TTC549 (cell line): Measurements from ENCODE around the gene GTF2IRD1.
A peak's percentile ranks its signal among the peaks of the same experiment; 100 is the strongest.
"Not testable (repeated sequence)": the region's sequence is repeated elsewhere in the genome, so short reads cannot be mapped to it uniquely, and the experiment has no call there.

Experiments
- FAIRE-seq: peaks from 2 replicates; lab custom pipeline; 2012; peaks lifted over from hg19 to GRCh38; lab: Jason Lieb, UNC

Gene GTF2IRD1

GRCh38 chr7:74515276-74515675 is 61.6 kb downstream of the GTF2IRD1 start:
- no peak for FAIRE-seq

GRCh38 chr7:74516214-74516613 is 62.5 kb downstream of the GTF2IRD1 start:
- FAIRE-seq: no peak

DNA sequence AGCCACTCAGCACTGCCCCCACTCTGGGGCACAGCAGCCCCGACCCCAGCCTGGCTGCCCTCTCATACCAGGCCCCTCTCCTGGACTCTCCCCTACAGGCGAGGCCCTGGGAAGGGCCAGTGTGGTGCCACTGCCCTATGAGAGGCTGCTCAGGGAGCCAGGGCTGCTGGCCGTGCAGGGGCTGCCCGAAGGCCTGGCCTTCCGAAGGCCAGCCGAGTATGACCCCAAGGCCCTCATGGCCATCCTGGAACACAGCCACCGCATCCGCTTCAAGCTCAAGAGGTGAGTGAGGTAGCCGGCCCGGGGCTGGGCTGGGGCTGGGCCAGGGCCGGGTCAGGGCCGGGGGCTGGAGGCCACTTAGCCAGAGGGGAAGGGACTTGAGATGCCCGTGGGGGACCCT is 64.3 kb downstream of the GTF2IRD1 start:
- no peak for FAIRE-seq

DNA sequence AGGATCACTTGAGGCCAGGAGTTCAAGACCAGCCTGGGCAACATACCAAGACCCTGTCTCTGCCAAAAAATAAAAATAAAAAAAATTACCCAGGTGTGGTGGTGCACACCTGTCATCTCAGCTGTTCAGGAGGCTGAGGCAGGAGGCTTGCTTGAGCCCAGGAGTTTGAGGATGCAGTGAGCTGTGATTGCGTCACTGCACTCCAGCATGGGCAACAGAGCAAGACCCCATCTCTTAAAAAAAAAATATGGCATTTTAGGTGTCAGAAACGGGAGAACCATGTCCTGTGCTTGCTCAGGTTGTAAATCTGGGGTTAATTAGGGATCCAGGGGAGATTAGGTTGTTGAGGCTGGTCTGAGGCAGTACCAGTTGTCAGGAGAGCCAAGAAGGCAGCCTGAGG is 64.9 kb downstream of the GTF2IRD1 start:
- FAIRE-seq: no peak

- no peak for FAIRE-seq
Observed at GRCh38 chr7:74519395-74519794, 65.7 kb downstream of the GTF2IRD1 start.

DNA sequence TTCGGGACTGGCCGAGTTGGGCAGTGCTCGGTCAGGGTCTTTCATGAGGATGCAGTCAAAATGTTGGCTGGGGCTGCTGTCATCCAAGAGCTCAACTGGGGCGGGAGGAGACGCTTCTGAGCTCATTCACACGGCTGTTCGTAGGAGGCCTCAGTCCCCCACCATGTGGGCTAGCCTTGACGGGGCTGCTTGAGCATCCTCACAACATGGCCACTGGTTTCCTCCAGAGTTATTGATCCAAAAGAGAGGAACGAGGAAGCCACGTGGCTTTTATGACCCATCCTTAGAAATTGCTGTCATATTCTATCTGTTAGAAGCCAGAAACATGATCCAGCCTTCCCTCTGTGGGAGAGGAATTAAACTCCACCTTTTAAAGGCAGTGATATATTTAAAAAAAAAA is 68.1 kb downstream of the GTF2IRD1 start:
- FAIRE-seq: no peak

DNA sequence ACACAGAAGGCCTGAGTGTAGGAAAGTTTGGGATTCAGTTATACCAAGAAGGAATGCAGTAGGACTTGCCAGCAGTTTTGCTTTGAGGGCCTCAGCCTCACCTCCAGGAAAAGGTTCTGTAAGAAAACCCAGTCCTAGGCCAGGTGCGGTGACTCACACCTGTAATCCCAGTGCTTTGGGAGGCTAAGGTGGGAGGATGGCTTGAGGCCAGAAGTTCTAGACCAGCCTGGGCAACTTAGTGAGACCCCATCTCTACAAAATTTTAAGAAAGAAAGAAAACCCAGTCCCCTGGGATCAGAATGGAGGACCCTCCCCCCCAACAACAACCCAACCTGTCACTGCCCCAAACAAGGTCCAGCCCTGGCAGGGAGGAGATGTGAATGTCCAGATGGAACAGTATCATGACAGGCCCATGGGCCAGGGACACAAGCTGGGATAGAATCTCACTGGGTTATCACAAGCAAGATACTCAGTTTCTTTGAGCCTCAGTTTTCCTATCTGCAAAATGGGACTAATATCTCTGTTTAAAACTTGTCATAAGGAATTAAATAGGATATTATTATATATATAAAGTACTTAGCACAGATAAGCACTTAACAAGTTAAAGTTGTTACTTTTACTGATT is 68.7 kb downstream of the GTF2IRD1 start:
- no peak for FAIRE-seq

GRCh38 chr7:74523015-74523414 is 69.3 kb downstream of the GTF2IRD1 start:
- FAIRE-seq: no peak

DNA sequence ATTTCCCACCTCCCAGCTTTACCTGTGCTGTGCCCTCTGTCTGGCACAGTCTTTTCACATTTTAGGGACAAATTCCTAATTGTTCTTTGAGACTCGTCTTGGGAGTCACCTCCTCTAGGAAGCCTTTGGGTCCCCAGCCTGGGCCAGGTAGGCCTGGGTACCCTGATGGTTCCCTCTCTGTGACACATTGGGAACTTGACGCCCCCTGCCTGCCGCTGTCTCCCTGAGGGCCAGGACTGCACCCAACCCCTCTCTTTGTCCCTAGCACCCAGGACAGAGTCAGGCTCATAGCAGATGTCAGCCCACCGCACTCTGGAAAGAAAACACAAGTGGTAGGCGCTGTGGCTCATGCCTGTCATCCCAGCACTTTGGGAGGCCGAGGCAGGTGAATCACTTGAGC is 71.4 kb downstream of the GTF2IRD1 start:
- FAIRE-seq: no peak

GRCh38 chr7:74525881-74526280 is 72.2 kb downstream of the GTF2IRD1 start:
- no peak for FAIRE-seq

- no peak for FAIRE-seq
Observed at GRCh38 chr7:74526780-74527179, 73.1 kb downstream of the GTF2IRD1 start.

DNA sequence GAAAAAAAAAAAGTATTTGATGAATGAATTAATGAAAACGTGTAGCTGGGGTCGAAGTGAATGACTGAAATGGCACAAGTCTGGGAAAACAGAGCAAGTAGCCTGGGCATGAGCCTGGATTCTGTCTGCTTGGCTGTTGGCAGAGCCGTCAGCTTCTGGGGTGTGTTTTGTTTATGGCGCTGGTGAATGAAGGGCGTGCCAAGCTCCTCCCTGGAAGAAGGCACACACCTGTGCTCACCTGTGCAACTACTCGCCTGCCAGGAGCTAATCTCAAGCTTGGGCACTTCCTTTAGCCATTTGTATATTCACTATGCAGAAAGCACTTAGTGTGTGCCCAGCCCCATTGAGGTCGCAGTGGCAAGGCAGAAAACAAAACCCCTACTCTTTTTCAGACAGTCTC is 74.1 kb downstream of the GTF2IRD1 start:
- no peak for FAIRE-seq

DNA sequence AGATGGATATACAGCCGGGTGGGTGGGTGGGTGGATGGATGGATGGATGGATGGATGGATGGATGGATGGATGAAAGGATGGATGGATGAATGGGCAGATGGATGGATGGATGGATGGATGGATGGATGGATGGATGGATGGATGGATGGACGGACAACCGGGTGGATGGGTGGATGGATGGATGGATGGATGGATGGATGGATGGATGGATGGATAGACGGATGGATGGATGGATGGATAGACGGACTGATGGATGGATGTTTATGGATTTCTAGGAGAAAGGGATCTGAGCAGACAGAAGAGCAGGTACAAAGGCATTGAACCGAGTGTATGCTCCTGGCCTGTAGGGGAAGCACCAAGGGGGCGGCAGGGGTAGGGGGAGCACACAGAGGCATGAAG is 75.1 kb downstream of the GTF2IRD1 start:
- not testable (repeated sequence) for FAIRE-seq

GRCh38 chr7:74535951-74536356 is 82.2 kb downstream of the GTF2IRD1 start:
- no peak for FAIRE-seq

DNA sequence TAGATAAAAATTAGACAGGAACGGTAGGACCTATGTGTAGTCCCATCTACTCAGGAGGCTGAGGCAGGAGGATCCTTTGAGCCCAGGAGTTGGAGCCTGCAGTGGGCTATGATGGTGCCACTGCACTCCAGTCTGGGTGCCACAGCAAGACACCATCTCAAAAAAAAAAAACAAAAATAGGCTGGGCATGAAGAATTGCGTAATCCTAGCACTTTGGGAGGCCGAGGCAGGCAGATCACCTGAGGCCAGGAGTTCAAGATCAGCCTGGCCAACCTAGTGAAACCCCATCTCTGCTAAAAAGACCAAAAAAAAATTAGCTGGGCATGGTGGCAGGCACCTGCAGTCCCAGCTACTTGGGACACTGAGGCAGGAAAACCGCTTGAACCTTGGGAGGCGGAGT is 88.2 kb downstream of the GTF2IRD1 start:
- not testable (repeated sequence) for FAIRE-seq

GRCh38 chr7:74542558-74543117 is 88.9 kb downstream of the GTF2IRD1 start:
- FAIRE-seq: no peak

DNA sequence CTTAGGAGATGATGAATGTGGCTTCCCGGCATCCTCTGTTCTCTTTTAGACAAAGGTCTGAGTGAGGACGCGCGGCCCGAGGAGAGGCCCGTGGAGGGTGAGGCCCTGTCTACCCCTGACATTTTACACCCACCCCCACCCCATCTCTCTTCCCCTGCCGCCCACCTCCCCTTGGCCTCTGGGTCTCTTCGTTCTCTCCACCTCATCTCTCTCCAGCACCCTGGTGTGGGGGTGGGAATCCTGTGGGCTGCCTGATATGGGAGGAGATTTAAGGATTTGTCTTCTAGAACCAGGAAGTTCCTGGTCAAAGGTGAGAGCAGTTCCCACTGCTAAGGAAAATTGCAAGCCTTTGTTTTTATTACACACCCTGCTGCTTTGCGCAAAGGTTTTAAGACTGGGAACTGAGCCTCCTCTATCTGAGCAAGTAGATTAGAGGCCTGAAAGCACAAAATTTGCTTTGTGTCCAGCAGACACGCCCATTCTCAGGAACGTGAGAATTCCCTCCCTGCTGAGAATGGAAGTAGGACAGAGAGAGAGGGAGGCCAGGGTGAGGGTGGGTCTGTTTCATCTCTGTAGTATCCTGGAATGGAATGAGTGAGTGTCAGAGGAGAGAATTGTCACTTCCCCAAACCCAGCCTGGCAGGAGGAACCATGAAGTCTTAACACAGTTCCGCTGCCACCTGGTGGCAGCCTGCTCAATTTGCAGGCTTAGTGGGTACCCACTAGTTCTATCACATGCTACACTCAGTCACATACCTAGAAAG is 91.2 kb downstream of the GTF2IRD1 start:
- FAIRE-seq: peak; percentile 85

GRCh38 chr7:74545921-74546320 is 92.2 kb downstream of the GTF2IRD1 start:
- no peak for FAIRE-seq

DNA sequence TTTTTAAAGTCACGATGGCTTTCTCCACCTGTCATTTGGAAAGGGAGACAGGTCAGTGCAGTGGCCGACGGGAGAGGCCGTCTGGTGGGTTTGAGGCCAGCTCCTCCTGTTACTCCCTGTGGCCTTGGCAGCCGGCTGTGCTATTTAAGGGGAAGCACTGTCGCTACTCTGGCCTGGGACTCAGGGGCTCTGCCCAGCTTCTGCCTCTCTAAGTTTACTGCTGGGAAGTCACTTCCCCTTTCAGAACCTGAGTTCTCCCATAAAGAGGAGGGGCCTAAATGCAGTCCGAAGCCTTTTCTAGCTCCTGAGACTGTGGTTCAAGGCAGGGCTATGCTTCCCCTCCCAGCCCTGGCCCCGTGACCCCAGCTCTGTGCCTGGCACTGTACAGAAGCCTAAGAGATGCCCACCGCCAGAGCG is 99.9 kb downstream of the GTF2IRD1 start:
- not testable (repeated sequence) for FAIRE-seq

- no peak for FAIRE-seq
Observed at GRCh38 chr7:74554178-74554577, 100.5 kb downstream of the GTF2IRD1 start.

- FAIRE-seq: no peak
Observed at GRCh38 chr7:74560086-74560719, 106.5 kb downstream of the GTF2IRD1 start.

GRCh38 chr7:74561898-74562613 is 108.3 kb downstream of the GTF2IRD1 start:
- FAIRE-seq: no peak

DNA sequence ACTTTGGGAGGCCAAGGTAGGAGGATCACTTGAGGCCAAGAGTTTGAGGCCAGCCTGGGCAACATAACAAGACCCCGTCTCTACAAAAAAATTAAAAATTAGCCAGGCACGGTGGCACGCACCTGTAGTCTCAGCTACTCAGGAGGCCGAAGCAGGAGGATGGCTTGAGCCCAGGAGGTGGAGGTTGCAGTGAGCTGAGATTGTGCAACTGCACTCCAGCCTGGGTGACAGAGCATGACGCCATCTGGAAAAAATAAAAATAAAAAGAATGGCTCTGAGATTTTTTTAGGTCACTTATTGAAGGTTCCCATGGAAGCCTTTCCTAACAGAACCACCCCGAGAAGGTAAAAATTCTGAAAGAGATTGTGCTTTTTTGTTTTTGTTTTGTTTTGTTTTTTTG is 109.9 kb downstream of the GTF2IRD1 start:
- not testable (repeated sequence) for FAIRE-seq
